ENCODE data around the gene MINDY3. TPM values are rescaled to one million over a fixed set of nuclear protein-coding genes. Genes with fewer than 3 reads are reported as not detected.

Gene MINDY3
- polyA plus RNA-seq, 1 donor (not counting 4 experiments of a cell fraction or from before 2014, with no cell fraction given) = 22.1 TPM

GRCh38 chr10:15881542-15881941 is 21.2 kb upstream of the MINDY3 start:
- H2AFZ ChIP-seq (ENCODE audit: control insufficient read depth, low read length) = no peak overlapping the region
- DNase-seq (ENCODE audit: low read depth, low spot score) (no peak), FAIRE-seq (no peak)
- no peaks in the 10 kb centered on the region for H3K9me1 ChIP-seq (ENCODE audit: control insufficient read depth, extremely low read depth, insufficient read depth, low read length)
- TF ChIP-seq CTCF (optimal IDR thresholded peaks at IDR 0.05 in 1 of 3, IDR thresholded peaks at IDR 0.05 in 1 of 3, conservative IDR thresholded peaks at IDR 0.05 in 1 of 3; ENCODE audit: extremely low read depth in 1 of 3, insufficient read depth in 2 of 3, low read length in 3 of 3) = no peak
- no peak for TF ChIP-seq EZH2 (IDR thresholded peaks at IDR 0.05; ENCODE audit: low read length)
- no peaks in the 10 kb centered on the region for H3K4me1 ChIP-seq (ENCODE audit: control insufficient read depth, extremely low read depth, insufficient read depth, low read length)
- H3K4me3 ChIP-seq (ENCODE audit: control insufficient read depth in 2 of 3, extremely low read depth in 1 of 3, insufficient read depth in 2 of 3, low read depth in 1 of 3, low read length in 3 of 3) = no peak overlapping the region
- no peaks in the 10 kb centered on the region for H4K20me1 ChIP-seq (ENCODE audit: control insufficient read depth, extremely low read depth, insufficient read depth, low read length)
- no peaks in the 10 kb centered on the region for H3K79me2 ChIP-seq (ENCODE audit: control insufficient read depth, insufficient read depth, low read length)
- no peaks in the 10 kb centered on the region for H3K36me3 ChIP-seq (ENCODE audit: control insufficient read depth in 2 of 2, extremely low read depth in 1 of 2, insufficient read depth in 2 of 2, low read length in 2 of 2)
- H3K9ac ChIP-seq (ENCODE audit: control insufficient read depth, extremely low read depth, insufficient read depth, low read length) = no peak overlapping the region
- H3K4me2 ChIP-seq (ENCODE audit: control insufficient read depth, extremely low read depth, insufficient read depth, low read depth, low read length) = no peak overlapping the region
- H3K27me3 ChIP-seq (ENCODE audit: control insufficient read depth, extremely low read depth, insufficient read depth, low read length) = no peaks in the 10 kb centered on the region
- no peak overlapping the region for H3K27ac ChIP-seq (ENCODE audit: control insufficient read depth, insufficient read depth, low read length)
- dilution Hi-C loops (cut with MboI; ENCODE audit: extremely low pct_ligation_motif_present, low sequenced_read_pairs) = loop anchor here (25.0 kb wide), 1 partner anchor 931 kb away; the partner anchor contains the start of gene RSU1
- no peaks in the 10 kb centered on the region for H3K9me3 ChIP-seq (ENCODE audit: control insufficient read depth, low read depth, low read length)

GRCh38 chr10:15879663-15880062 is 19.4 kb upstream of the MINDY3 start:
- Histone ChIP-seq H3K4me1 (ENCODE audit: control insufficient read depth, extremely low read depth, insufficient read depth, low read length) (no peaks in the 10 kb centered on the region), H3K27me3 (ENCODE audit: control insufficient read depth, extremely low read depth, insufficient read depth, low read length) (no peaks in the 10 kb centered on the region), H3K79me2 (ENCODE audit: control insufficient read depth, insufficient read depth, low read length) (no peaks in the 10 kb centered on the region), H4K20me1 (ENCODE audit: control insufficient read depth, extremely low read depth, insufficient read depth, low read length) (no peaks in the 10 kb centered on the region), H3K27ac (ENCODE audit: control insufficient read depth, insufficient read depth, low read length) (no peak overlapping the region), H3K4me2 (ENCODE audit: control insufficient read depth, extremely low read depth, insufficient read depth, low read depth, low read length) (no peak overlapping the region), H3K9me1 (ENCODE audit: control insufficient read depth, extremely low read depth, insufficient read depth, low read length) (no peaks in the 10 kb centered on the region), H2AFZ (ENCODE audit: control insufficient read depth, low read length) (no peak overlapping the region), H3K36me3 (ENCODE audit: control insufficient read depth in 2 of 2, extremely low read depth in 1 of 2, insufficient read depth in 2 of 2, low read length in 2 of 2) (no peaks in the 10 kb centered on the region), H3K9ac (ENCODE audit: control insufficient read depth, extremely low read depth, insufficient read depth, low read length) (no peak overlapping the region), H3K9me3 (ENCODE audit: control insufficient read depth, low read depth, low read length) (no peaks in the 10 kb centered on the region), H3K4me3 (ENCODE audit: control insufficient read depth in 2 of 3, extremely low read depth in 1 of 3, insufficient read depth in 2 of 3, low read depth in 1 of 3, low read length in 3 of 3) (no peak overlapping the region)
- FAIRE-seq (no peak), DNase-seq (ENCODE audit: low read depth, low spot score) (no peak)
- dilution Hi-C loops (cut with MboI; ENCODE audit: extremely low pct_ligation_motif_present, low sequenced_read_pairs) = loop anchor here (25.0 kb wide), 1 partner anchor 933 kb away; the partner anchor contains the start of gene RSU1
- TF ChIP-seq CTCF (optimal IDR thresholded peaks at IDR 0.05 in 1 of 3, IDR thresholded peaks at IDR 0.05 in 1 of 3, conservative IDR thresholded peaks at IDR 0.05 in 1 of 3; ENCODE audit: extremely low read depth in 1 of 3, insufficient read depth in 2 of 3, low read length in 3 of 3) (no peak), EZH2 (IDR thresholded peaks at IDR 0.05; ENCODE audit: low read length) (no peak)

Measured in keratinocyte (primary cell).